ENCODE results near the gene EIF5A. TPM values are rescaled to one million over a fixed set of nuclear protein-coding genes. Genes with fewer than 3 reads are reported as not detected.

Gene EIF5A
- total RNA-seq, 1 donor from 2014 or later: 156 TPM

- DNase-seq: no peak
These were observed 6.7 kb downstream of the EIF5A start for GRCh38 chr17:7313890-7314718.

GRCh38 chr17:7314719-7315569 is 7.5 kb downstream of the EIF5A start, which contains the start of gene GPS2:
TSS of gene GPS2 (minus strand) at chr17:7315360. CDS start at chr17:7315052, 308 bp downstream.
- DNase-seq: peak; percentile 86

DNA sequence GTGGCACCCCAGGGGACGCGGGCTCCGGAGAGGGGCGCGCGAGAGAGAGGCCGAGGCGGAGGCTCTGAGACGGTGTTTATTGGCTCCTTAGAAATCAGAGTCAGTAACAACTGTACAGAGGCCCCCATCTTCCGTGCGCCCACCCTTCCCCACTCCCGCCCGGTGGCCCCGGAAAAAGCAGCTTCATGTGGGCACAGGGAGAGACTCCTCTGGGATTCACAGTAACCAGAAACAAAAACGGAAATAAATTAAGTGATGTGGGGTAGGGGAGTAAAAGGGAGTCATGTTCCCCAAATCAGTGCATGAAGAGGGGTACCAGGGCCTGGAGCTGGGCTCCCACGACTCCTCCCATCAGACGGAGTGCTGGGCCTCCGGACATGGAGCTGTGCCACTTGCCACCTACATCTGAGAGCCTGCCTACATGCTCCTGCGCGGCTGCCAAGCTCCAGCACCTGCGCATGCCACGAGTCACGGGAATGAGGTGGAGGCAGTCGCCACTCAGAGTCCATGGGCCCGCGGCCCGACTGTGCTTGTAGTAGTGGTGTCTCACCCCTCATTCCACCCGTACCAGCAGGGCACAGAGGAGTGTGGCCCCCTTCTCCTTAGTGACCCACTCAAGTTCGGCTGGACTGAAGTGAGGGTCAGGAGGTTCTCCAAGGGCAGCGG is 8.3 kb downstream of the EIF5A start:
- no peak for DNase-seq

GRCh38 chr17:7317161-7317803 is 9.9 kb downstream of the EIF5A start:
- DNase-seq: no peak

GRCh38 chr17:7318121-7318860 is 10.9 kb downstream of the EIF5A start:
- DNase-seq: no peak

GRCh38 chr17:7321466-7321865 is 14.0 kb downstream of the EIF5A start:
- no peak for DNase-seq

DNA sequence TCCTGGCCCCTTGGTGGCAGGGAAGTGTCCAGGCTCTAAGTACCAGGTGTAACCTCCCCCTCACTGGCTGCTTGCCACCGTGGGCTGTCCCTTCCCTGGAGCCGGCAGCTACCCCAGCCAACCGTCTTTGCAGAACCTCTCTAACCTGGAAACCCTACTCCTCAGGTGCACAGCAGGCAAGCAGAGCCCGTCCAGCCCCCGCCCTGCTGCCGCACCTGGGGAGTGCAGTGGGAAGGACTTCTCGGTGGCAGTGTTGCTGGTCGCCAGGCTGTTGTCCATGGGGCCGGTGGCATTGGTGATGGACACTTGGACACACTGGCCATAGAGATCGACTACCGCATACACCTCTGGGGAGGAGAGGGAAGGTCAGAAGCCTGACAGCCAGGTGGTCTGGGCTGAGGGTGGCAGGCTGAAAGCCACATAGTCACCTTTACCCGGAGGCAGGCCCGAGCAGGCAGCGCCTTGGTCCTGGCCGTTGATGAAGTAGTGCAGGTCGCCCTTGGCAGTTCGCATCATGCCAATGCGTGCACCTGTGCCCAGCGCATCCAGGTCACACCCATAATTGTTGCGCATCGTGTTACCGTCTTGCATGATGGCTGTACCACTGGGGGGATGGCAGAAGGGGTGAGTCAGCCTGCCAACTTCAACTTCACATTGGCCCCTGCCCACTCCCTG is 15.2 kb downstream of the EIF5A start:
- DNase-seq: no peak

DNA sequence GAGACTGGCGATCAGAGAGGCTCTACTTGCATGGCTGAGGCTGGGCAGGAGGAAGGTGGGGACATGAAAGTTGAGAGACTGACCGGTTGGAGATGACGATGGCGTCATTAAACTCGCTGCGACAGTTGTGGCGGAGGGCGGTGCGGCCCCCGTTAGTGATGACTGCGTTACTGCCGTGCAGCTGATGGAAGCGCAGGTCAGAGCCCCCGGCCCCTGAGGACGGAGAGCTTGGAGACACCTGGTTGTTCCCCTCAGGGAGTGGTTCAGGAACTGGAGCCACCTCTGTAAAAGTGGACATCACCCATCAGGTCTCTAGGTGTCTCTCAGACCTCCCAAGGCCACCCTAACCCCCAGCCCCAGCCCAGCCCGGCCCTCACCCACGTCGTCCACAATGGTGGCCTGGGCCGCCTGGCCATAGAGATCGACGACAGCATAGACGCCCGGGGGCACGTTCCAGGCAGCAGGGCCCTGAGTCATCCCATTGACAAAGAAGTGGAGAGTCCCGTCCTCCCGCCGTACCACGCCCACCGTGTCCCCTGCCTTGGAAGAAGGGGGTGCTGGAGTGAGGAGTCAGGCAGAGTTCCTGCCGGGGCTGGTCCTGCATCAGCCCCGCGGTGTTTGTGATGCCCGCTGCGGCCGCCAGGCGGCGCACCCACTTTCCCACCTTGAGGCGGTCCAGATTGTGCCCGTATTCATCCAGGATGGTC is 16.5 kb downstream of the EIF5A start:
- DNase-seq: no peak

GRCh38 chr17:7324438-7324779 is 17.0 kb downstream of the EIF5A start:
- no peak for DNase-seq

DNA sequence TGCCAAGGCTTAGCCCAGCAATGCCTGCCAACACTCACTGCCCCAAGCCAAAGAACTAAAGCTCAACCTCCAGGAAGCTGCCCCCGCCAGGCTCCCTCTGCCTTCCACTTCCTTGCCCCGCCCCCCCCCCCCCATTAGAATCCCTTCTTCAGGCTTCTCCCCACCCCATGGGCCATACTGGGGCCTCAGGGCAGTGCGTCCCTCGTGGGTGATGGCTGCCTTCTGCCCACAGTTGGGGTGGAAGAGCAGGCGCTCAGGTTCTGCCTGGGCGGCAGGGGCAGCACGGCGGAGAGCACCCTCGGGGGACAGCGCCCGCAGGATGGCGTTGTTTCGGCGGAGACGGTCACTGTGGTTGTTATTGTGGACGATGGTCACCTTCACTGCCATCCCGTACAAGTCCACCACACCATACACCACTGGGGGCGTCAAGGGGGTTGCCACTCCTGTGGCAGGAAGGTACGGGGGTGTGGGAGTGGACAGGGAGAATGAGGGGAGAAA is 17.7 kb downstream of the EIF5A start:
- no peak for DNase-seq

DNA sequence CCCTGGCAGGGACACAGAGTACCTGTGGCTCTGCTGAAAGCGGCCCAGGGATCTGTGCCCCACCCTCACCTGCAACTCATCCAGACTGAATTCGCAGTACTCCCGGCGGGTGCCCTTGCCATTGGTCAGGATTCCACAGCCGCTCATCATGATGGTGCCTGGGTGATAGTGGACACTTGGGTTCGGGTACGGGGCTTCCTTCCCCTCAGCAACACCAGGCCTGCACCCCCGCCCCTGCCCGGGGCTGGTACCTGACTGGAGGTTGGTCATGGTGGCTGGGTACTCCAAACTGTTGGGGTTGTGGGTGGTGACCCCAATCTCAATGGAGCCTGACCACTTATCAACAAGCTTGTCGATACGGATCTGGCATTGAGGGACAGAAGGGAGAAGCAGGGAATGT is 18.8 kb downstream of the EIF5A start:
- DNase-seq: no peak

DNA sequence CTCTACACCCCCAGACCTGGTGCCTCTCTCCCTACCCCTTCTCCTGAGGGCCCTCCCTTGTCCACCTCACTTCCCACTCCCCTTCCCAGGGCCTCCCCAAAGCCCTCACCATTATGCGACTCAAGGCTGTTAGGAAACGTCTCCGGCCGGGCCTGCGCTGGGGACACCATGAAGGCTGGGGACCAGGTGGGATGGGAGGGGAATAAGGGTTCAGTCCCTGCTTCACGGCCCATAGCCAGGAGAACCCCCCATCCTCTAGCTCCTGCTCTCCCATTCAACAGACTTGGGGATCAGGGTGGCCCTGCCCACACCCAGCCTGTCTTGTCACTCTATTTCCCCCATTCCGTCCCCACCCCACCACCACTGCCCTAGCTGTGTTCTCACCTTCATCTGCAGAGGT is 19.6 kb downstream of the EIF5A start:
- DNase-seq: no peak

DNA sequence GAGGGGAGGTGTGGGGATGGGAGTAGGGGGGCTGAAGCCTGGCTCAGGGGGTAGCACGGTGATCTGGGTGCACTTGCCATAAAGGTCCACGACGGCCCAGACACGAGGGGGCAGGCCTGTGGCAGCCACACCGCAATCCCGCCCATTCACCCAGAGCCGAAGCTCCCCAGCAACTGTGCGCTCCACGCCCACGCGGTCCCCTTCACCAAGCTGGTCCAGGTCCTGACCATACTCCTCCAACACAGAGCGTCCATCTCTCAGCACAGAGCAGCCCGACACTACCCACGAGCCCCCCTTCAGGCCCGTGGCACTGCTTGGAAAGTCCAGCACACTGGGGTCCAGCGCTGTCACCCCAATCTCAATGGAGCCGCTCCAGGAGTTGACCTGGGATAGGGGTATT is 20.1 kb downstream of the EIF5A start:
- no peak for DNase-seq

DNA sequence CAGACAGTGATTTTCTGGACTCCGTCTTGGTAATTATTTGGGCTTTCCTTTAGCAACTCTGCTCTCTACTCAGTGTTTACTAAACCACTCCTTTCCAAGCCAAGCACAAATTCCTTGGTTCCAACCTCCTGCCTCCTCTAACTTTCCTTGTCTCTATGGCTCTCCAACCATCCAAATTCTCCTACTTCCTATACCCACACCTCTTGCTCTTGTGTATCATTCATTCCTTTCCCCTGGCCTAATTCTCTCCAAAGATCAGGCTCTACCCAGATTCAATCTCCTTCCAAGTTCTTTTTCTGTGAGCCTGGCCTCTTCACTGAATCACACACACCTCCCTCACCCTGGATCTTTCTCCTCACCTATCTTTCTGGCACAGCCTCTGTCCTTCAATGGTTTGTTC is 20.6 kb downstream of the EIF5A start:
- DNase-seq: no peak

- DNase-seq: no peak
These were observed 21.5 kb downstream of the EIF5A start, which contains the start of gene NEURL4 for GRCh38 chr17:7328840-7329373. TSS of gene NEURL4 (minus strand) at chr17:7329335. CDS start at chr17:7329312, 23 bp downstream.

- peak; percentile 94 for DNase-seq
These were observed 22.1 kb downstream of the EIF5A start for GRCh38 chr17:7329374-7329996.

- DNase-seq: peak; percentile 67
These were observed 22.7 kb downstream of the EIF5A start for GRCh38 chr17:7329997-7330637.

DNA sequence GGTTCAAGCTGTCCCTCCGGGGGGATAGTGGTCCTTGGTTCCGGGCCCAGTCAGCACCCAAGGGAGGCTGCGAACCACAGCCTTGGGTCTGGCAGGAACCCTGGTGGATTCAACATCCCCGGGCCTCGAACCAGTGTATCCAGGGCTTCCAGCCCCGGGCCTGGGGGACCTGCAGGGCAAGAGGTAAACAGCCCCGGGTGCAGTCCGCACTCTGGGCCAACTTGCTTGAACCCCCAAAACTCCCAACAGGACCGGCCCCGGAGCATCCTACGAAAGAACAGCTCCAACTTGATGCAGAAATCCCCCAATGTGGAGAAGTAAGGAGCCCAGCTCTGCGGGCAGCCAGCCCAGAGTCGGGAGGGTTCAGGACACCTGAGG is 23.2 kb downstream of the EIF5A start:
- DNase-seq: no peak

DNA sequence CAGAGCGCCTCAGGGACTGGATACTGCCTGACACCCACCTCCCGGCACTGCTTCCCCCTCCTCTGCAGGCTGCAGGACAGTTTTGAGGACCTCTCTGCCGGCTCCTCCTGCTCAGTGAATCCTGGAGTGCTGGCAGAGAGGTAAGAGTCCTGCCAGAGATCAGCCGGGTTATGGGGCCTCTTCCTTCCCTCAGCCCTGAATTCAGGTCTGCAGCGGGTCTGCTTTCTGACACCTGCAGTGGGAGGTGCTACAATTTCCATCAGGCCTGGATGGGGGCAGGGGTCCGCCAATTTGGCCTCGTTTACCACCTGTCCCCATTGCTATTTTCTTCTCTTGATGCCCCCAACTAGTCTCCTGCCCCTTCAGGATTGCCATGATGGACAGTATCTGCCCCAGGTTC is 24.7 kb downstream of the EIF5A start:
- no peak for DNase-seq
